ENCODE measurements around the gene PRKAG1. TPM values are rescaled to one million over a fixed set of nuclear protein-coding genes. Genes with fewer than 3 reads are reported as not detected.

PRKAG1 gene
- total RNA-seq, 1 donor from 2014 or later: 65.7 TPM

- H3K27ac Mint-ChIP-seq: no peak overlapping the region
- no peaks in the 10 kb centered on the region for H3K27me3 Mint-ChIP-seq (ENCODE audit: low read depth)
- H3K36me3 Mint-ChIP-seq (ENCODE audit: low read depth): peaks cover 30% of the 10 kb centered on the region
- no peaks in the 10 kb centered on the region for H3K9me3 Mint-ChIP-seq
- H3K4me1 Mint-ChIP-seq (ENCODE audit: low read depth): no peaks in the 10 kb centered on the region
- intact Hi-C loops (cut with micrococcal nuclease): no loop called here
- no peak for DNase-seq (ENCODE audit: low spot score)
- no peak overlapping the region for H3K4me3 Mint-ChIP-seq (ENCODE audit: low read depth)
Observed at GRCh38 chr12:49008943-49009342, 9.6 kb downstream of the PRKAG1 start.

DNA sequence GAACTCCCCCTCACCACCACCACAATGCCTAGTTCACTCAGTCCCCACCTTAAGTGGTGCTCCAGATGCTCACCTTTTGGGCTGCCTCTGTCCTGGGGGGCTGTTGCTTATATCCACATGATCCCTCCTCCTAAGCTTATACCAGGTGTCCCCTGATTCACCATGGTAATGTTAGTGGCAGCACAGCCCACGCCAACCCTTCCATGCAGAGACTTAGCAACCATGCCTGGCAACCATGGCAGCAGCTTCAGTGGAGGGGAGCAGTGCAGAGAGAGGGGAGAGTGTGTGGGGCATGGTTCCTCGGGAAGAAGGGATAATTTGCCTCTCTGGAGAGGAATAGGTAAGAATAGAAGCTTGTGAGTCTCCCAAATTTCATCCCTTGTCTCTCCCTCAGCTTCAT lies 18.2 kb downstream of the PRKAG1 start:
- no peak overlapping the region for H3K27ac Mint-ChIP-seq
- peaks cover 25% of the 10 kb centered on the region for H3K27me3 Mint-ChIP-seq (ENCODE audit: low read depth)
- H3K4me3 Mint-ChIP-seq (ENCODE audit: low read depth): no peak overlapping the region
- no peaks in the 10 kb centered on the region for H3K9me3 Mint-ChIP-seq
- peaks cover 55% of the 10 kb centered on the region for H3K36me3 Mint-ChIP-seq (ENCODE audit: low read depth)
- H3K4me1 Mint-ChIP-seq (ENCODE audit: low read depth): peaks cover 24% of the 10 kb centered on the region
- intact Hi-C loops (cut with micrococcal nuclease): no loop called here
- DNase-seq (ENCODE audit: low spot score): no peak

DNA sequence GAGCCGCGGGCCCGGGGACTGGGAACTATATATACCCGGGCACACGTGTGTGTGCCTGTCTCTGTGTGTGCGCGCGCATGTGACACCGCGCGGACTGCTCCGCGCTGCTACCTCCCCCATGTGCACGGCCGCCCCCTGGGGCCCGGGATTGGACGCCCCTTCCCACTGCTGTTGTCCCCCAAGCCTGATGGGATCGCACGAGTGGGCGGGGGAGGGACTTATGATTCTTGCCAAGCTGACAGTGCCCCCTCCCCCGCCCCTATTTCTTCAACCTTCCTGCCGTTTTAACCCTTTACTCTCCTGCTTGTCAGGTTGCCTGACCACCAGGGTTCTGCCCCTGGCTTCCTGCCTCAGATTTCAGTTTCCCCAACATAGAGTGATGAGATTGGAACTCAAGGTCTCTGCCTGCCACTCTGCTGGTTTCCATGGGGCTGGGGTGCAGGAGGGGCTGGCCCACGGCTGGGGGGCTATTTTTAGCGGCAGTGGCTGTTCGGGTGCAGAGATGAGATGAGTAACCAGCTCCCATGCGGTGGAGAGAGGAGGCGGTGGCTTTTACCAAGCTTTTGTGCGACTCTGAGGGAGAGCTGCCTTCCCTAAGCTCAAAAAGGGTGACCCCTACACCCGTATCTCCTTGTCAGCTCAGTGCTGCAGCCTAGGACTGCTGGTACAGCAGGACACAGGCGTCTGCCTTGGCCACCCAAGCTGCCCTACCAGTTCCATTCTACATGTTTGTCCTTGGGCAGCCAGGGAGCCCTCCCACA lies 19.0 kb downstream of the PRKAG1 start, which contains the start of gene DDN:
TSS of gene DDN (minus strand) at position 5 of the 761 bp plus-strand sequence. CDS start 88 bp downstream, outside the sequence.
- Mint-ChIP-seq H3K36me3 (ENCODE audit: low read depth) (peaks cover 47% of the 10 kb centered on the region), H3K9me3 (no peaks in the 10 kb centered on the region), H3K27me3 (ENCODE audit: low read depth) (peaks cover 31% of the 10 kb centered on the region), H3K4me1 (ENCODE audit: low read depth) (peaks cover 27% of the 10 kb centered on the region), H3K4me3 (ENCODE audit: low read depth) (peak within 1 kb of the TSS; percentile 77), H3K27ac (peak within 1 kb of the TSS; percentile 73)
- intact Hi-C loops (cut with micrococcal nuclease): loop anchor here (5.0 kb wide), 3 partner anchors 67 to 107 kb away; partner anchors contain the start of gene DHH
- DNase-seq (ENCODE audit: low spot score): no peak

DNA sequence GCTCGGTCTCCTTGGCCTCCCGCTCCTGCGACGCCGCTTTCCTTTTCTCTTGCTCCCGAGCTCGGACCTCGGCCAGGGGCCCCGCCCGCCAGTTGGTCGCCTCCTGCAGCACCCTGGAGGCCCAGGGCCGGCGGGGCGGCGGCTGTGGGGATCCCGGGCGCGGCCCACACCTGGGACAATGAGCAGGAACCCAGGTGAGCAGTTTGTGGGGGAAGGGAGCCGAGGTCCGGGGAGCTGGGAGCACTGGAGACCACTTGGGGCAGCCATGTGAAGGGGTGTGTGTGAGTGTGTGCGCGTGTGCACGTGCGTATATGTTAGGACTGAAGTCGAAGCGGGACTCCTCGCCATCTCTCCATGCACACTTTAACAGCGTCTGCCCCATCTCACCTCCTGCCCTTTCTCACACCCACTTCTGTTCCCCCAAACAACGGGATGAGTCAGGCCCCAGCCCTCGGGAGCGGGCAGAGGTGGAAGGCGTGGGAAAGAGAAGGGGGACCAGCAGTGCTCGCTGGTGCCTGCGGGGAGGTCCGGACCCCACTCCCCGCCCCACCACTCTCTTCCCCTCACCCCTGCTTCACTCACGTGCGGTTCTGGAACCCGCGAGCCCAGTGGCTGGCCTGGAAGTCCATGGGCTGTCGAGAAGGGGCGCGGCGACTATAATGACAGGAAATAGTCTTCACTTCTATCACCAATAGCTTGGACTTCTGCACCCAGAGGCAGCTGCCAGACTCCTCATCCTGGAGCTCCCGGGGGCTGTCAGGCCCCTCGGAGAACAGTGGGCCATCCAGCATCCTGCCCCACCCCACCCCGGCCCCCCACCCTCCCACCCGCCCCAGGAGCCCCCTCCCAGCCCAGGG lies 19.9 kb downstream of the PRKAG1 start:
- intact Hi-C loops (cut with micrococcal nuclease): loop anchor here (5.0 kb wide), 3 partner anchors 66 to 106 kb away; partner anchors contain the start of gene DHH
- peaks cover 27% of the 10 kb centered on the region for H3K4me1 Mint-ChIP-seq (ENCODE audit: low read depth)
- peak overlapping the region; percentile 57 for H3K4me3 Mint-ChIP-seq (ENCODE audit: low read depth)

GRCh38 chr12:48997719-48998496 lies 20.7 kb downstream of the PRKAG1 start:
- DNase-seq (ENCODE audit: low spot score): no peak
- peaks cover 31% of the 10 kb centered on the region for H3K36me3 Mint-ChIP-seq (ENCODE audit: low read depth)
- H3K27ac Mint-ChIP-seq: no peak overlapping the region
- no peak overlapping the region for H3K4me3 Mint-ChIP-seq (ENCODE audit: low read depth)
- no peaks in the 10 kb centered on the region for H3K9me3 Mint-ChIP-seq
- H3K4me1 Mint-ChIP-seq (ENCODE audit: low read depth): peaks cover 27% of the 10 kb centered on the region
- intact Hi-C loops (cut with micrococcal nuclease): loop anchor here (5.0 kb wide), 3 partner anchors 66 to 106 kb away; partner anchors contain the start of gene DHH
- H3K27me3 Mint-ChIP-seq (ENCODE audit: low read depth): peaks cover 46% of the 10 kb centered on the region

More for the DNA sequence above, 19.9 kb downstream of the PRKAG1 start:
- Mint-ChIP-seq H3K9me3 (no peaks in the 10 kb centered on the region), H3K27me3 (ENCODE audit: low read depth) (peaks cover 39% of the 10 kb centered on the region), H3K27ac (no peak overlapping the region), H3K36me3 (ENCODE audit: low read depth) (peaks cover 39% of the 10 kb centered on the region)
- DNase-seq (ENCODE audit: low spot score): no peak

GRCh38 chr12:48996794-48997718 lies 21.5 kb downstream of the PRKAG1 start:
- no peak overlapping the region for H3K4me3 Mint-ChIP-seq (ENCODE audit: low read depth)
- no peaks in the 10 kb centered on the region for H3K9me3 Mint-ChIP-seq
- intact Hi-C loops (cut with micrococcal nuclease): loop anchor here (1.0 to 5.0 kb wide), 4 partner anchors 21 to 105 kb away; partner anchors contain the start of genes DHH and PRKAG1
- H3K4me1 Mint-ChIP-seq (ENCODE audit: low read depth): peaks cover 27% of the 10 kb centered on the region
- H3K27ac Mint-ChIP-seq: no peak overlapping the region
- peaks cover 23% of the 10 kb centered on the region for H3K36me3 Mint-ChIP-seq (ENCODE audit: low read depth)
- H3K27me3 Mint-ChIP-seq (ENCODE audit: low read depth): peaks cover 49% of the 10 kb centered on the region
- DNase-seq (ENCODE audit: low spot score): no peak

GRCh38 chr12:48995086-48995879 lies 23.3 kb downstream of the PRKAG1 start:
- Mint-ChIP-seq H3K9me3 (no peaks in the 10 kb centered on the region), H3K4me3 (ENCODE audit: low read depth) (no peak overlapping the region), H3K27me3 (ENCODE audit: low read depth) (peaks cover 55% of the 10 kb centered on the region), H3K36me3 (ENCODE audit: low read depth) (peaks cover 8% of the 10 kb centered on the region), H3K27ac (no peak overlapping the region), H3K4me1 (ENCODE audit: low read depth) (peaks cover 26% of the 10 kb centered on the region)
- no peak for DNase-seq (ENCODE audit: low spot score)
- intact Hi-C loops (cut with micrococcal nuclease): loop anchor here (1.0 to 5.0 kb wide), 5 partner anchors 14 to 142 kb away; partner anchors contain the start of genes DDX23 and DHH

DNA sequence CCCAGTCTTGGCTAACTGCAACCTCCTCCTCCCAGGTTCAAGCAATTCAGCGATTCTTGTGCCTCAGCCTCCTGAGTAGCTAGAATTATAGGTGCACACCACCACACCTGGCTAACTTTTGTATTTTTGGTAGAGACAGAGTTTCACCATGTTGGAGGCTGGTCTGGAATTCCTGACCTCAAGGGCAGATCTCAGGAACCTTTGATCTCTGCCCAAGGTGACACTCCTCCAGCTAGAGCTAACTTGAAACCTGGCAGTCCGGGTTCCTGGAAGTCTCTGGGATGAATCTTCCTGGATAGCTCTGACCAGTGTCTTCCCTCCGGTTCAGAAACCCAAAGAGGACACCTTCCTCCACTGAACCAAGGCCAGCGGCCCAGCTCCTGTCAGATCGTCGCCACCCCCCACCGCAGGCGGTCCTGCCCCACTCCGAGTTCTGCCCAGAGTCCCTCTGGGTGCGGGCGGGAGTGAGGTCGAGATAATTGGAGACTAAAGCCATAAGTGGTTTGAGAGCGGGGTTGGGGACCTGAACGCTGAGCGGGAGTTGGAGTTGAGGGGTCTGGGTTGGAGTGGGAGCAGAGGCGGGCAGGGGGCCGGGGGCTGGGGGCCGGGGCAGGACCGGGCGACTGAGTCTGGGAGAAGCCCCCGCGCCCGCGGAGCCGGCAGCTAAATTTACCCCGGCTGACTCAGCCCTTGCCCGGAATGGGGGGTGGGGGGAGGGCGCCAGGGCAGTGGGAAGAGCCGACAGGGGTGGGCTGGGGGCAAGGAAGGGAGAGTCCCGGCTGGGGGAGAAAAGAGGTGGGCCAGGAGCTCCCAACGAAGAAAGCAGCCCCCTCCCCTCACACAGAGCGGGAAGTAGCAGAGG lies 24.1 kb downstream of the PRKAG1 start:
- Mint-ChIP-seq H3K27me3 (ENCODE audit: low read depth) (peaks cover 56% of the 10 kb centered on the region), H3K27ac (no peak overlapping the region), H3K36me3 (ENCODE audit: low read depth) (no peaks in the 10 kb centered on the region), H3K9me3 (no peaks in the 10 kb centered on the region), H3K4me1 (ENCODE audit: low read depth) (peaks cover 17% of the 10 kb centered on the region), H3K4me3 (ENCODE audit: low read depth) (no peak overlapping the region)
- DNase-seq (ENCODE audit: low spot score): no peak
- intact Hi-C loops (cut with micrococcal nuclease): loop anchor here (1.0 to 5.0 kb wide), 5 partner anchors 13 to 142 kb away; partner anchors contain the start of genes DDX23 and DHH

GRCh38 chr12:48993787-48994186 lies 24.8 kb downstream of the PRKAG1 start:
- no peak overlapping the region for H3K27ac Mint-ChIP-seq
- H3K36me3 Mint-ChIP-seq (ENCODE audit: low read depth): no peaks in the 10 kb centered on the region
- H3K9me3 Mint-ChIP-seq: no peaks in the 10 kb centered on the region
- peaks cover 60% of the 10 kb centered on the region for H3K27me3 Mint-ChIP-seq (ENCODE audit: low read depth)
- DNase-seq (ENCODE audit: low spot score): no peak
- intact Hi-C loops (cut with micrococcal nuclease): loop anchor here (1.0 to 2.0 kb wide), 2 partner anchors 36 to 141 kb away; partner anchors contain the start of genes ARF3 and DDX23
- H3K4me3 Mint-ChIP-seq (ENCODE audit: low read depth): no peak overlapping the region
- H3K4me1 Mint-ChIP-seq (ENCODE audit: low read depth): peaks cover 15% of the 10 kb centered on the region

Measured in activated T-helper 2 cell treated with anti-CD3 and anti-CD28 coated beads, Interferon-gamma antibody, Interleukin-2, Interleukin-4, amounts not matched to agents 10 μg/mL and 5 μg/mL and 100 μg/mL, durations not matched to agents 14 hours and 24 hours and 36 hours (primary cell).